ENCODE results near the gene G6PD.
"Not testable (repeated sequence)": the region's sequence is repeated elsewhere in the genome, so short reads cannot be mapped to it uniquely, and the experiment has no call there.

G6PD gene

GRCh38 chrX:154546354-154547244, at the start of gene G6PD:
TSS of gene G6PD (minus strand) at chrX:154546846. CDS start at chrX:154546155, 691 bp downstream.
- peak within 1 kb of the TSS; percentile 99 for H3K4me3 Mint-ChIP-seq
- peaks cover 44% of the 10 kb centered on the region for H3K4me1 Mint-ChIP-seq
- H3K27ac Mint-ChIP-seq = peak within 1 kb of the TSS; percentile 97
- no peak for DNase-seq (ENCODE audit: low spot score in 2 of 2)
- no peaks in the 10 kb centered on the region for H3K9me3 Mint-ChIP-seq
- ATAC-seq = peak; percentile 62
- H3K36me3 Mint-ChIP-seq = peaks cover 78% of the 10 kb centered on the region

- Mint-ChIP-seq H3K9me3 (no peaks in the 10 kb centered on the region), H3K27ac (no peak overlapping the region), H3K4me3 (no peak overlapping the region), H3K4me1 (peaks cover 25% of the 10 kb centered on the region), H3K36me3 (no peaks in the 10 kb centered on the region)
- ATAC-seq (no peak), DNase-seq (ENCODE audit: low spot score in 2 of 2) (no peak)
Observed at GRCh38 chrX:154595559-154596249, 49.1 kb upstream of the G6PD start.

- no peak overlapping the region for H3K27ac Mint-ChIP-seq
- peaks cover 15% of the 10 kb centered on the region for H3K4me1 Mint-ChIP-seq
- no peak overlapping the region for H3K4me3 Mint-ChIP-seq
- no peak for ATAC-seq
- H3K9me3 Mint-ChIP-seq = no peaks in the 10 kb centered on the region
- no peak for DNase-seq (ENCODE audit: low spot score in 2 of 2)
- H3K36me3 Mint-ChIP-seq = no peaks in the 10 kb centered on the region
Observed at GRCh38 chrX:154594491-154594890, 47.8 kb upstream of the G6PD start.

- no peak overlapping the region for H3K27ac Mint-ChIP-seq
Observed at GRCh38 chrX:154593201-154593600, 46.6 kb upstream of the G6PD start.

GRCh38 chrX:154592505-154592904, 45.9 kb upstream of the G6PD start:
- no peaks in the 10 kb centered on the region for H3K9me3 Mint-ChIP-seq
- peaks cover 15% of the 10 kb centered on the region for H3K4me1 Mint-ChIP-seq
- no peak overlapping the region for H3K4me3 Mint-ChIP-seq
- H3K36me3 Mint-ChIP-seq = no peaks in the 10 kb centered on the region
- no peak overlapping the region for H3K27ac Mint-ChIP-seq
- DNase-seq (ENCODE audit: low spot score in 2 of 2) (no peak), ATAC-seq (no peak)

More at GRCh38 chrX:154593201-154593600, 46.6 kb upstream of the G6PD start:
- Mint-ChIP-seq H3K9me3 (no peaks in the 10 kb centered on the region), H3K36me3 (no peaks in the 10 kb centered on the region), H3K4me3 (no peak overlapping the region), H3K4me1 (peaks cover 15% of the 10 kb centered on the region)
- ATAC-seq (no peak), DNase-seq (ENCODE audit: low spot score in 2 of 2) (no peak)

- not testable (repeated sequence) for H3K4me1 Mint-ChIP-seq; H3K36me3 Mint-ChIP-seq; H3K27ac Mint-ChIP-seq; DNase-seq (ENCODE audit: low spot score in 2 of 2); H3K9me3 Mint-ChIP-seq; H3K4me3 Mint-ChIP-seq; ATAC-seq
Observed at GRCh38 chrX:154590415-154590814, 43.8 kb upstream of the G6PD start.

- not testable (repeated sequence) for H3K27ac Mint-ChIP-seq; ATAC-seq; DNase-seq (ENCODE audit: low spot score in 2 of 2); H3K9me3 Mint-ChIP-seq; H3K36me3 Mint-ChIP-seq; H3K4me3 Mint-ChIP-seq; H3K4me1 Mint-ChIP-seq
Observed at GRCh38 chrX:154584585-154585183, 38.0 kb upstream of the G6PD start, which contains the start of gene CTAG1A. TSS of gene CTAG1A (plus strand) at chrX:154585133. CDS start at chrX:154585207, 74 bp downstream.

GRCh38 chrX:154582994-154583393, 36.3 kb upstream of the G6PD start:
- H3K36me3 Mint-ChIP-seq; H3K9me3 Mint-ChIP-seq; DNase-seq (ENCODE audit: low spot score in 2 of 2); H3K4me3 Mint-ChIP-seq; H3K27ac Mint-ChIP-seq; H3K4me1 Mint-ChIP-seq: not testable (repeated sequence)
- ATAC-seq = peak; percentile 57

GRCh38 chrX:154575076-154575475, 28.4 kb upstream of the G6PD start:
- H3K9me3 Mint-ChIP-seq; H3K4me1 Mint-ChIP-seq; H3K4me3 Mint-ChIP-seq; DNase-seq (ENCODE audit: low spot score in 2 of 2); H3K36me3 Mint-ChIP-seq; H3K27ac Mint-ChIP-seq: not testable (repeated sequence)
- peak; percentile 62 for ATAC-seq

GRCh38 chrX:154573061-154573460, 26.4 kb upstream of the G6PD start:
- H3K36me3 Mint-ChIP-seq; H3K4me3 Mint-ChIP-seq; DNase-seq (ENCODE audit: low spot score in 2 of 2); H3K4me1 Mint-ChIP-seq; ATAC-seq; H3K27ac Mint-ChIP-seq; H3K9me3 Mint-ChIP-seq: not testable (repeated sequence)

GRCh38 chrX:154570361-154570760, 23.7 kb upstream of the G6PD start:
- not testable (repeated sequence) for ATAC-seq; H3K4me3 Mint-ChIP-seq; DNase-seq (ENCODE audit: low spot score in 2 of 2); H3K9me3 Mint-ChIP-seq; H3K27ac Mint-ChIP-seq; H3K36me3 Mint-ChIP-seq; H3K4me1 Mint-ChIP-seq

GRCh38 chrX:154562295-154562694, 15.6 kb upstream of the G6PD start:
- H3K4me3 Mint-ChIP-seq; H3K36me3 Mint-ChIP-seq; DNase-seq (ENCODE audit: low spot score in 2 of 2); H3K9me3 Mint-ChIP-seq; H3K4me1 Mint-ChIP-seq; H3K27ac Mint-ChIP-seq; ATAC-seq: not testable (repeated sequence)

GRCh38 chrX:154560326-154560725, 13.7 kb upstream of the G6PD start:
- not testable (repeated sequence) for H3K4me3 Mint-ChIP-seq; ATAC-seq; H3K9me3 Mint-ChIP-seq; DNase-seq (ENCODE audit: low spot score in 2 of 2); H3K36me3 Mint-ChIP-seq; H3K4me1 Mint-ChIP-seq; H3K27ac Mint-ChIP-seq

GRCh38 chrX:154558896-154559295, 12.2 kb upstream of the G6PD start:
- H3K9me3 Mint-ChIP-seq; H3K27ac Mint-ChIP-seq; H3K4me3 Mint-ChIP-seq; H3K4me1 Mint-ChIP-seq; ATAC-seq; DNase-seq (ENCODE audit: low spot score in 2 of 2): not testable (repeated sequence)
- H3K36me3 Mint-ChIP-seq = peaks cover 20% of the 10 kb centered on the region

GRCh38 chrX:154558060-154558690, 11.5 kb upstream of the G6PD start:
- not testable (repeated sequence) for DNase-seq (ENCODE audit: low spot score in 2 of 2); H3K4me3 Mint-ChIP-seq; H3K27ac Mint-ChIP-seq; H3K9me3 Mint-ChIP-seq; H3K4me1 Mint-ChIP-seq
- peak; percentile 90 for ATAC-seq
- peaks cover 27% of the 10 kb centered on the region for H3K36me3 Mint-ChIP-seq

All from stimulated activated effector memory CD8-positive, alpha-beta T cell treated with anti-CD3 and anti-CD28 coated beads, Interleukin-12 subunit alpha, Interleukin-12 subunit beta, amount 100 ng/mL, for 72 hours (primary cell).